Astrocyte (in vitro differentiated cells and primary cell): ENCODE measurements around the gene ENG.

ENCODE experiments used
- EZH2 ChIP-seq: IDR thresholded peaks from 2 replicates; pipeline ENCODE4 v1.6.1; 2012; ENCODE audit warnings: mild to moderate bottlenecking, low read length, inconsistent platforms; ENCODE audit not compliant: insufficient read depth
- TF ChIP-seq, protein P1 (sequence below): IDR thresholded peaks from 2 replicates; pipeline ENCODE4 v1.5.1; 2011; ENCODE audit warnings: low read depth, mild to moderate bottlenecking, inconsistent platforms, low read length, moderate library complexity; ENCODE audit not compliant: insufficient read depth

- TF ChIP-seq, protein P1, sequence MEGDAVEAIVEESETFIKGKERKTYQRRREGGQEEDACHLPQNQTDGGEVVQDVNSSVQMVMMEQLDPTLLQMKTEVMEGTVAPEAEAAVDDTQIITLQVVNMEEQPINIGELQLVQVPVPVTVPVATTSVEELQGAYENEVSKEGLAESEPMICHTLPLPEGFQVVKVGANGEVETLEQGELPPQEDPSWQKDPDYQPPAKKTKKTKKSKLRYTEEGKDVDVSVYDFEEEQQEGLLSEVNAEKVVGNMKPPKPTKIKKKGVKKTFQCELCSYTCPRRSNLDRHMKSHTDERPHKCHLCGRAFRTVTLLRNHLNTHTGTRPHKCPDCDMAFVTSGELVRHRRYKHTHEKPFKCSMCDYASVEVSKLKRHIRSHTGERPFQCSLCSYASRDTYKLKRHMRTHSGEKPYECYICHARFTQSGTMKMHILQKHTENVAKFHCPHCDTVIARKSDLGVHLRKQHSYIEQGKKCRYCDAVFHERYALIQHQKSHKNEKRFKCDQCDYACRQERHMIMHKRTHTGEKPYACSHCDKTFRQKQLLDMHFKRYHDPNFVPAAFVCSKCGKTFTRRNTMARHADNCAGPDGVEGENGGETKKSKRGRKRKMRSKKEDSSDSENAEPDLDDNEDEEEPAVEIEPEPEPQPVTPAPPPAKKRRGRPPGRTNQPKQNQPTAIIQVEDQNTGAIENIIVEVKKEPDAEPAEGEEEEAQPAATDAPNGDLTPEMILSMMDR: no peak
- TF ChIP-seq EZH2: no peak
Observed at GRCh38 chr9:127873886-127874285, 19.4 kb upstream of the ENG start.
